CD14-positive monocyte (primary cell): ENCODE results near the gene CNOT4. TPM values are rescaled to one million over a fixed set of nuclear protein-coding genes. Genes with fewer than 3 reads are reported as not detected.

Experiments
- DNase-seq, 3 donors: peaks; one replicate each; pipeline ENCODE4 v3.0.0-alpha.2; 2011 to 2022
- H2AFZ ChIP-seq: 2 replicates; pipeline ENCODE4 v1.6.0; 2012; ENCODE audit warnings: mild to moderate bottlenecking, low read depth, low read length, inconsistent platforms; ENCODE audit not compliant: insufficient read depth, poor library complexity, severe bottlenecking
- H3K27ac ChIP-seq, 2 donors: 1 replicate in 1 of 2; 2 replicates in 1 of 2; pipeline ENCODE4 v1.5.1; 2012 to 2013; ENCODE audit warnings: low read length in 2 of 2, control low read depth in 1 of 2, inconsistent platforms in 1 of 2, low read depth in 1 of 2, mild to moderate bottlenecking in 1 of 2
- H3K27me3 ChIP-seq, 2 donors: one replicate each; pipeline versions ENCODE4 v1.6.0 to v1.6.1; 2011 to 2013; ENCODE audit warnings: low read length in 2 of 2; ENCODE audit not compliant: control insufficient read depth in 2 of 2, insufficient read depth in 2 of 2
- H3K36me3 ChIP-seq, 2 donors: replicated peaks in 1 of 2; 1 replicate in 1 of 2; 2 replicates in 1 of 2; pipeline versions ENCODE4 v1.5.1 to v1.6.1; 2012 to 2013; ENCODE audit warnings: low read length in 2 of 2, control low read depth in 1 of 2, inconsistent platforms in 1 of 2, mild to moderate bottlenecking in 1 of 2; ENCODE audit not compliant: insufficient read depth in 2 of 2, control insufficient read depth in 1 of 2
- H3K4me1 ChIP-seq, 2 donors: 1 replicate in 1 of 2; 2 replicates in 1 of 2; pipeline versions ENCODE4 v1.5.1 to v1.6.1; 2012 to 2013; ENCODE audit warnings: low read length in 2 of 2, control low read depth in 1 of 2, inconsistent platforms in 1 of 2, mild to moderate bottlenecking in 1 of 2, moderate library complexity in 1 of 2; ENCODE audit not compliant: insufficient read depth in 2 of 2, control insufficient read depth in 1 of 2
- H3K4me2 ChIP-seq: replicated peaks from 2 replicates; pipeline ENCODE3; 2012; ENCODE audit warnings: low read length, moderate library complexity, mild to moderate bottlenecking; ENCODE audit not compliant: poor library complexity, severe bottlenecking; ENCODE audit errors: extremely low read depth
- H3K4me3 ChIP-seq, 3 experiments: fragments of 200-600 bp in 1 of 3; sonication (generic) in 1 of 3; replicated peaks in 1 of 3; 1 replicate in 2 of 3; 2 replicates in 1 of 3; pipeline ENCODE4 v1.5.1; 2011 to 2013; ENCODE audit warnings: low read length in 3 of 3, mild to moderate bottlenecking in 3 of 3, control low read depth in 2 of 3, low read depth in 2 of 3, inconsistent platforms in 1 of 3, moderate library complexity in 1 of 3
- H3K79me2 ChIP-seq: 2 replicates; pipeline ENCODE4 v1.6.0; 2012; ENCODE audit warnings: mild to moderate bottlenecking, control low read depth, inconsistent platforms, low read length, moderate library complexity; ENCODE audit not compliant: insufficient read depth
- H3K9ac ChIP-seq: 2 replicates; pipeline ENCODE4 v1.6.0; 2017; ENCODE audit warnings: low read length, mild to moderate bottlenecking; ENCODE audit not compliant: insufficient read depth, poor library complexity, severe bottlenecking
- H3K9me3 ChIP-seq, 2 donors: replicated peaks in 1 of 2; 1 replicate in 1 of 2; 2 replicates in 1 of 2; pipeline versions ENCODE4 v1.5.1 to v1.6.1; 2012 to 2013; ENCODE audit warnings: low read length in 2 of 2, control low read depth in 1 of 2; ENCODE audit not compliant: control insufficient read depth in 1 of 2, insufficient read depth in 1 of 2
- H4K20me1 ChIP-seq: 2 replicates; pipeline ENCODE4 v1.6.0; 2012; ENCODE audit warnings: mild to moderate bottlenecking, low read length, control low read depth, moderate library complexity; ENCODE audit not compliant: insufficient read depth
- H3K27ac Mint-ChIP-seq, 7 donors: one replicate each; pipeline ENCODE4 v1.8.0; 2020; ENCODE audit warnings: mild to moderate bottlenecking in 7 of 7, mixed read lengths in 7 of 7, moderate library complexity in 6 of 7, inconsistent platforms in 2 of 7
- H3K27me3 Mint-ChIP-seq, 3 donors: one replicate each; pipeline ENCODE4 v1.8.0; 2021 to 2022; ENCODE audit warnings: low read depth in 3 of 3, mild to moderate bottlenecking in 3 of 3, mixed read lengths in 3 of 3, moderate library complexity in 3 of 3, inconsistent platforms in 1 of 3
- H3K36me3 Mint-ChIP-seq, 2 donors: one replicate each; pipeline ENCODE4 v1.8.0; 2020; ENCODE audit warnings: mixed read lengths in 2 of 2, inconsistent platforms in 1 of 2, mild to moderate bottlenecking in 1 of 2
- H3K4me1 Mint-ChIP-seq: one replicate; pipeline ENCODE4 v1.8.0; 2020; ENCODE audit warnings: mild to moderate bottlenecking, mixed read lengths
- H3K4me3 Mint-ChIP-seq, 2 donors: one replicate each; pipeline ENCODE4 v1.8.0; 2020; ENCODE audit warnings: mild to moderate bottlenecking in 2 of 2, mixed read lengths in 2 of 2, moderate library complexity in 1 of 2
- H3K9me3 Mint-ChIP-seq, 7 donors: one replicate each; pipeline ENCODE4 v1.8.0; 2020 to 2022; ENCODE audit warnings: mixed read lengths in 7 of 7, mild to moderate bottlenecking in 6 of 7, moderate library complexity in 6 of 7, inconsistent platforms in 2 of 7
- WGBS: methylation state at CpG from one replicate; pipeline ENCODE4 v1.1.5; 2013; ENCODE audit warnings: missing lambda C conversion rate; ENCODE audit not compliant: insufficient coverage; 5-methylcytosine and 5-hydroxymethylcytosine counted together
- intact Hi-C, 2 donors: fragments of 100-400 bp; cut with micrococcal nuclease; formaldehyde crosslinking; loops; one replicate each; pipeline versions ENCODE4 v1.15.0 to v1.15.1; 2023
- polyA plus RNA-seq, 3 donors: library from polyadenylated mRNA; depleted of rRNA in 1 of 3; unstranded in 2 of 3; stranded (reverse) in 1 of 3; fragments of 300-500 nt in 2 of 3; fragments of >200 nt in 1 of 3; fragmentation: Illumina TruSeq in 2 of 3; gene quantifications; 1 replicate in 2 of 3; 2 replicates in 1 of 3; pipeline ENCODE4 v1.2.3, GENCODE V29; 2012 to 2021
- TF ChIP-seq, protein P1 (sequence below): fragments of 200-600 bp; IDR thresholded peaks from one replicate; pipeline ENCODE4 v1.8.0; 2022; ENCODE audit warnings: antibody characterized with exemption, mild to moderate bottlenecking

CNOT4 gene
- polyA plus RNA-seq, 3 donors = 4.3 to 7.9 (median 6.3) TPM

DNA sequence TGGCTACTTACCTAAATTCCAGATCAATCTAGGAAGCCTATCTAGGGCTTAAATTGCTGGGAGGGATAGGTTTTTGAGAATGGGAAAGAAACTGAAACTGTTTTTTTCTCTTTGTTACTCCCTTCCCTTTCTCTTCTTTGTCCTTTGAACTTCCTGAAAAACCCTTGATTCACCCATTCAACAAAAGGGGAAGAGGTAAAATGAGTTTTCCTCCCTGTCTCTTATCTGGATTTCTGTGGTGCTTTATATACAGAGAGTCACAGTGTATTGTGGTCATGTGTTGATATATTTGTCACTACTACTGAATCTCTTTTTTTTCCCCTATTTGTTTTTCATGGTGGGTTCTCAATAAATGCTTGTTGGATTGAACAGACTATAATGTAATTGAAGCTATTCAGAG is 28.0 kb upstream of the CNOT4 start:
- no peaks in the 10 kb centered on the region for H3K79me2 ChIP-seq
- Mint-ChIP-seq H3K9me3 (peaks cover 0 to 2% (median 0%) of the 10 kb centered on the region in 7 donors), H3K36me3 (no peaks in the 10 kb centered on the region), H3K27ac (peak overlapping the region; percentile 21 to 86 (median 67)), H3K27me3 (peaks cover 0 to 3% (median 1%) of the 10 kb centered on the region in 3 donors), H3K4me1 (peaks cover 26% of the 10 kb centered on the region), H3K4me3 (peak overlapping the region in 1 of 2 donors; percentile 35)
- peak overlapping the region; percentile 48 for H3K4me2 ChIP-seq
- no peaks in the 10 kb centered on the region for H4K20me1 ChIP-seq
- peaks cover 20 to 25% of the 10 kb centered on the region in 2 donors for H3K4me1 ChIP-seq
- intact Hi-C loops = no loop called here
- no peaks in the 10 kb centered on the region for H3K27me3 ChIP-seq
- peak overlapping the region in 1 of 3 experiments; percentile 52 for H3K4me3 ChIP-seq
- peak overlapping the region in 1 of 2 donors; percentile 71 for H3K27ac ChIP-seq
- no peaks in the 10 kb centered on the region for H3K36me3 ChIP-seq
- peak overlapping the region; percentile 57 for H2AFZ ChIP-seq
- no peaks in the 10 kb centered on the region for H3K9me3 ChIP-seq
- peak; percentile 41 to 64 (median 54) for DNase-seq
- H3K9ac ChIP-seq = no peak overlapping the region
- TF ChIP-seq, protein P1, sequence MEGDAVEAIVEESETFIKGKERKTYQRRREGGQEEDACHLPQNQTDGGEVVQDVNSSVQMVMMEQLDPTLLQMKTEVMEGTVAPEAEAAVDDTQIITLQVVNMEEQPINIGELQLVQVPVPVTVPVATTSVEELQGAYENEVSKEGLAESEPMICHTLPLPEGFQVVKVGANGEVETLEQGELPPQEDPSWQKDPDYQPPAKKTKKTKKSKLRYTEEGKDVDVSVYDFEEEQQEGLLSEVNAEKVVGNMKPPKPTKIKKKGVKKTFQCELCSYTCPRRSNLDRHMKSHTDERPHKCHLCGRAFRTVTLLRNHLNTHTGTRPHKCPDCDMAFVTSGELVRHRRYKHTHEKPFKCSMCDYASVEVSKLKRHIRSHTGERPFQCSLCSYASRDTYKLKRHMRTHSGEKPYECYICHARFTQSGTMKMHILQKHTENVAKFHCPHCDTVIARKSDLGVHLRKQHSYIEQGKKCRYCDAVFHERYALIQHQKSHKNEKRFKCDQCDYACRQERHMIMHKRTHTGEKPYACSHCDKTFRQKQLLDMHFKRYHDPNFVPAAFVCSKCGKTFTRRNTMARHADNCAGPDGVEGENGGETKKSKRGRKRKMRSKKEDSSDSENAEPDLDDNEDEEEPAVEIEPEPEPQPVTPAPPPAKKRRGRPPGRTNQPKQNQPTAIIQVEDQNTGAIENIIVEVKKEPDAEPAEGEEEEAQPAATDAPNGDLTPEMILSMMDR = no peak

DNA sequence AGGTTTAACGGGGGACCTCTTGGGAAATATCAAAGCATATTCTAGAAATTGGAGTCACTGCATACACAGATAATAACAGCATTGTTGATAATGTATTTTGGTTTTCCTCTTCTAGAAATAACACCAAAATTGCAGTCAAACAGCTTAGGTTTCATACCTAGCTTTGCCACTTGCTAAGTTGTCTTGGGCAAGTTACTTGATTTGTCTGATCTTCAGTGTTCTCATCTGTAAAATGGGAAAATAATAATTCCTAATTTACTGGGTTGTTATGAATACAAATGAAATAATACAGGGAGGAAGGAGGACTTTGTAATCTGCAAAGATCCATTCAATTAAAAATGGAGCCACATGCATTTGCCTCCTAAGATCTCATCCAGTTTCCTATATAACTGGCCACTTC is 27.6 kb upstream of the CNOT4 start:
- no peaks in the 10 kb centered on the region for H3K36me3 Mint-ChIP-seq
- no peaks in the 10 kb centered on the region for H3K27me3 ChIP-seq
- H3K4me2 ChIP-seq = peak overlapping the region; percentile 48
- peak overlapping the region; percentile 57 for H2AFZ ChIP-seq
- DNase-seq = no peak
- peak overlapping the region; percentile 21 to 86 (median 67) for H3K27ac Mint-ChIP-seq
- no peaks in the 10 kb centered on the region for H4K20me1 ChIP-seq
- peak overlapping the region in 1 of 2 donors; percentile 71 for H3K27ac ChIP-seq
- H3K9ac ChIP-seq = no peak overlapping the region
- H3K36me3 ChIP-seq = no peaks in the 10 kb centered on the region
- peaks cover 20 to 25% of the 10 kb centered on the region in 2 donors for H3K4me1 ChIP-seq
- no CpG with 5 or more reads among the region's 1 CpG for WGBS
- no peaks in the 10 kb centered on the region for H3K9me3 ChIP-seq
- H3K79me2 ChIP-seq = no peaks in the 10 kb centered on the region
- H3K4me3 ChIP-seq = peak overlapping the region in 1 of 3 experiments; percentile 52
- H3K4me3 Mint-ChIP-seq = peak overlapping the region in 1 of 2 donors; percentile 35
- H3K27me3 Mint-ChIP-seq = peaks cover 0 to 3% (median 0%) of the 10 kb centered on the region in 3 donors
- H3K9me3 Mint-ChIP-seq = peaks cover 0 to 2% (median 0%) of the 10 kb centered on the region in 7 donors
- intact Hi-C loops = no loop called here
- peaks cover 26% of the 10 kb centered on the region for H3K4me1 Mint-ChIP-seq
- TF ChIP-seq, protein P1 = no peak
